Measurements from ENCODE around the gene PRSS53. TPM values are rescaled to one million over a fixed set of nuclear protein-coding genes. Genes with fewer than 3 reads are reported as not detected.

The PRSS53 gene
- total RNA-seq, 4 donors from 2014 or later: 0.63 to 2.2 (median 1.3) TPM

DNA sequence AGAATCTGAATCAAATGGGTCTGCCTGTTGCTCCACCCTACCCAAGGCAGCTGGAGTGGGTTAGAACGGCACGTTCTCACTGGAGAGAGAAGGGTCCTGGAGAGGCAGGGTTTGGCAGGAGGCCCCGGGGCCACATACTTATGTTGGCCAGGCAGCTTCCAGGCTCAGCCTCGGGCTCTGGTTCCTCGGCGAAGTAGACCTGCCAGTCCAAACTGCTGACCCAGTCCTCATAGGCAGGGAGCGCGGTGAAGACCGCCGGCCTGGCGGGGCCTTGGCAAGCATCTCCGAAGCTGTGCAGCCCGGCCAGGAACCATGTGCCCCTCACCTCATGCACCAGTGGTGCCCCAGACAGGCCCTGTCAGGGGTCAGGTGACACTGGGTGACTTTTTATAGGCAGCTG lies 4.8 kb downstream of the PRSS53 start:
- no peak for DNase-seq (ENCODE audit: low spot score)
- ATAC-seq (ENCODE audit: low FRiP score): no peak
- TF ChIP-seq, protein P1, sequence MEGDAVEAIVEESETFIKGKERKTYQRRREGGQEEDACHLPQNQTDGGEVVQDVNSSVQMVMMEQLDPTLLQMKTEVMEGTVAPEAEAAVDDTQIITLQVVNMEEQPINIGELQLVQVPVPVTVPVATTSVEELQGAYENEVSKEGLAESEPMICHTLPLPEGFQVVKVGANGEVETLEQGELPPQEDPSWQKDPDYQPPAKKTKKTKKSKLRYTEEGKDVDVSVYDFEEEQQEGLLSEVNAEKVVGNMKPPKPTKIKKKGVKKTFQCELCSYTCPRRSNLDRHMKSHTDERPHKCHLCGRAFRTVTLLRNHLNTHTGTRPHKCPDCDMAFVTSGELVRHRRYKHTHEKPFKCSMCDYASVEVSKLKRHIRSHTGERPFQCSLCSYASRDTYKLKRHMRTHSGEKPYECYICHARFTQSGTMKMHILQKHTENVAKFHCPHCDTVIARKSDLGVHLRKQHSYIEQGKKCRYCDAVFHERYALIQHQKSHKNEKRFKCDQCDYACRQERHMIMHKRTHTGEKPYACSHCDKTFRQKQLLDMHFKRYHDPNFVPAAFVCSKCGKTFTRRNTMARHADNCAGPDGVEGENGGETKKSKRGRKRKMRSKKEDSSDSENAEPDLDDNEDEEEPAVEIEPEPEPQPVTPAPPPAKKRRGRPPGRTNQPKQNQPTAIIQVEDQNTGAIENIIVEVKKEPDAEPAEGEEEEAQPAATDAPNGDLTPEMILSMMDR (IDR thresholded peaks at IDR 0.05): no peak

DNA sequence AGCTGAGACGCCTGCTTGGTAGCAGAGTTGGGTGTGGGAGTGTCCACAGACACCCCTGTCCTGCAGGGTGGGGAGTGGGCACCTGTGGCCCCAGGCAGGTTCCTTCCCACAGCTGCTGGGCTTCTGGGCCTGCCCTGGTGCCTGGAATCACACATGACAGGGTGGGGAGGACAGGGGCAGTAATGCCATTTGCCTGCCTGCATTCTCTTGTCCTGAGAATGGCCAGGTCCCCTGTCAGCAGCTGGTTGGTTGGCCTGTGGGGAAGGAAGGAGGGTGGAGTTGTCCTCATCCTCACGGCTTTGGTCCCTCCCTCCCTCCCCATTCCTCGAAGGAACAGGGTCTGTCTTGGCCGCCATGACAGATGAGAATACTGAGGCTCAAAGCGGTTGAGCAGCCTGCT lies 5.2 kb downstream of the PRSS53 start:
- DNase-seq (ENCODE audit: low spot score): no peak
- TF ChIP-seq, protein P1 (IDR thresholded peaks at IDR 0.05): no peak
- no peak for ATAC-seq (ENCODE audit: low FRiP score)

DNA sequence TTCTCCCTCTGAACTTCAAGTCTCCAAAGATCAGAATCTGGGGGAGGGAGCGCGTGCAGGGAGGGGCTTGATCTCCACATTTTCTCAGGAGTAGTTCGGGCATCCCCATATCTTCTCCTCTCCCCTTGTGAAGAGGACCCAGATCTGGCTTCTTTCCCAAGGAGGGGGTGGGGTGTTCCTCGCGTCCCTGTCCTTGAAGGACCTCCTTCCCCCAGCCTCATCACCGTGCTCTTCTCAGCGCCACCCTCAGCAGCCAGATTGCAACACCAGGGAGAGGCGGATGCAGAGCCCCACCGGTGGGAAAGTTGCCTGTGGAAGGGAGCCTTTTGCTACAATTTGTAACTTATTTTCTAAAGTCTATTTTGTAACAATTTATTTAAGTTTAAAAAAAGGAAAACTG lies 5.7 kb downstream of the PRSS53 start:
- no peak for DNase-seq (ENCODE audit: low spot score)
- ATAC-seq (ENCODE audit: low FRiP score): no peak
- TF ChIP-seq, protein P1 (IDR thresholded peaks at IDR 0.05): no peak

DNA sequence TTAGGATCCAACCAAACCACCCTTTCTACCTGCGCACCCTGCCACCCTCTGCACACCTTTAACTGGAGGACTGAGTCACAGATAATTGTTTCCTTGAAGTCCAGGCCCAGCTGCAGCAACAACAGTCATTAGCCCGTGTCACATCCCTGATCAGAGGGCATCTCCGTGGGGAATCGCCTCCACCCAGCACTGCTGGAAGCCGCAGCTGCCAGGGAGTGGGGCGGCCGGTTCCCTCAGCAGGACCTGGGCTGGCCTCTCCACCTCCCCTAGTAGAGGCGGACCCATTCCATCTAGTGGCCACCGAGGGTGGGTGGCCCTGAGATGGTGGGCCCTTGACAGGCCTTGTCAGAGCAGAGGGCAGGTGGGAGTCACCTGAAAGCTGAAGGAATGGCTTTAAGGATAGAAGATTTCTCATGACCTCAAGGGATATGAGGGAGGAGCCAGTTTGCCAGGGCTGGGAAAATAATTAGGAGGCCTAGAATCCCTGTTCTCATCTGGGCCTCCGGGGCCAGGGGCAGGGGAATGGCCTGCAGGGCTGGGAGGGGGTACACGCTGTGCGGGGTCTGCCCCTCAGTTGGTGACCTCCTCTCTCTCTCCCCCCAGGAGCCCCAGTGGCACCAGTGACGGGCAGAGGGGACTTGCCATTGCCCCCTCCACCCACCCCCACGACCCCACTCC lies 6.2 kb downstream of the PRSS53 start:
- TF ChIP-seq, protein P1 (IDR thresholded peaks at IDR 0.05): no peak
- DNase-seq (ENCODE audit: low spot score) (no peak), ATAC-seq (ENCODE audit: low FRiP score) (no peak)

DNA sequence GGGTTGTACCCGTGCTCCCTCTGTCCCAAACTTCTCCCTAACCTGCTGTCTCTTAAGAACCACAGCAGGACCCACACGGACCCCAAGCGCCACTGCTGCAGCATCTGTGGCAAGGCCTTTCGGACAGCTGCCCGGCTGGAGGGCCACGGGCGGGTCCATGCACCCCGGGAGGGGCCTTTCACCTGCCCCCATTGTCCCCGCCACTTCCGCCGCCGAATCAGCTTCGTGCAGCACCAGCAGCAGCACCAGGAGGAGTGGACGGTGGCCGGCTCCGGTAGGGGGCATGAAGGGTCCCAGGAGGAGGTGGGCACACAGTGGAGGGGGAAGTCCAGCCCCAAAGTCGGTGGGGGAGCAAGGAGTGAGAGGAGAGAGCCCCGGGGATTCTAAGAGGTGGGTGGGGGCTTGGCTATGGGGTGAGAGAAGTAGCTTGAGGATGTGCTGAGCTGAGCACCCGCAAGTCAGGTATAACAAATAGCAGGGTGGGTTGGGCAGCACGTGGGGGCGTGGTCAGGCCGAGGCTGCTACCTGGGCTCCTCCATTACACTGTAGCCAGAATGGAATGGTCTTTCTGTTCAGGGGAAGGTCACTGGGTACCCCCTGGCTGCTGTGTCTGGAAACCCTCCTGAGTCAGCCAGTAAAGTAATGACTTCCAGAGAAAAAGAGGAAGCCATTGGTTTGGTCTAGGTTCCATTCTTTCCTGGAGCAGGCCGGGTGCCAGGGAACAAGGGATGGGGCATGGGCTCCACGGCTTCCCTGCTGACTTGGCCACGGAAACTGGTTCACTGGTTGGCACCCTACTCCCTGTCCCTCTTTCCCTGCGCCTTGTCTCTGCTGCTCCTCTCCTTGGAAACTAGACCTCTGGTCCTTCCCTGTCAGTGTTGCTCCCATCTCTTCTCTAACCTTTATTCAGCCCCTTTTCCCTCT lies 7.1 kb downstream of the PRSS53 start:
- ATAC-seq (ENCODE audit: low FRiP score) (no peak), DNase-seq (ENCODE audit: low spot score) (no peak)
- TF ChIP-seq, protein P1 (IDR thresholded peaks at IDR 0.05): no peak

DNA sequence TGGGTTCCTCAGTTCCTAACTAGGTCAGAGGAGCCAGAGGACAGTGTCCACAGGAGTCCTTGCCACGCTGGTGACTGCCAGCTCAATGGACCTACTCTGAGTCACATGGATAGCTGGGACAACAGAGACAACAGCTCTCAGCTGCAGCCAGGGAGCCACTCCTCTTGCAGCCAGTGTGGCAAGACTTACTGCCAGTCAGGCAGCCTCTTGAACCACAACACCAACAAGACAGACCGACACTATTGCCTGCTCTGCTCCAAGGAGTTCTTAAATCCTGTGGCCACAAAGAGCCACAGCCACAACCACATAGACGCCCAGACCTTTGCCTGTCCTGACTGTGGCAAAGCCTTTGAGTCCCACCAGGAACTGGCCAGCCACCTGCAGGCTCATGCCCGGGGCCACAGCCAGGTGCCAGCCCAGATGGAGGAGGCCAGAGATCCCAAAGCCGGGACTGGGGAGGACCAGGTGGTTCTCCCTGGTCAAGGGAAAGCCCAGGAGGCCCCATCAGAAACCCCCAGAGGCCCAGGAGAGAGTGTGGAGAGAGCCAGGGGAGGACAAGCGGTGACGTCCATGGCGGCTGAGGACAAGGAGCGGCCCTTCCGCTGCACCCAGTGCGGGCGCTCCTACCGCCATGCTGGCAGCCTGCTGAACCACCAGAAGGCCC lies 7.9 kb downstream of the PRSS53 start:
- DNase-seq (ENCODE audit: low spot score) (no peak), ATAC-seq (ENCODE audit: low FRiP score) (no peak)
- TF ChIP-seq, protein P1 (IDR thresholded peaks at IDR 0.05): no peak
